Activated T-cell treated with anti-CD3 and anti-CD28 coated beads, Interleukin-2, amount 50 U/mL, for 48 hours (primary cell): ENCODE data around the gene IL10.
"Not testable (repeated sequence)": the region's sequence is repeated elsewhere in the genome, so short reads cannot be mapped to it uniquely, and the experiment has no call there.

Source experiments
- DNase-seq, 2 experiments: peaks; one replicate each; pipeline ENCODE4 v3.0.0-alpha.2; 2020

The IL10 gene

DNA sequence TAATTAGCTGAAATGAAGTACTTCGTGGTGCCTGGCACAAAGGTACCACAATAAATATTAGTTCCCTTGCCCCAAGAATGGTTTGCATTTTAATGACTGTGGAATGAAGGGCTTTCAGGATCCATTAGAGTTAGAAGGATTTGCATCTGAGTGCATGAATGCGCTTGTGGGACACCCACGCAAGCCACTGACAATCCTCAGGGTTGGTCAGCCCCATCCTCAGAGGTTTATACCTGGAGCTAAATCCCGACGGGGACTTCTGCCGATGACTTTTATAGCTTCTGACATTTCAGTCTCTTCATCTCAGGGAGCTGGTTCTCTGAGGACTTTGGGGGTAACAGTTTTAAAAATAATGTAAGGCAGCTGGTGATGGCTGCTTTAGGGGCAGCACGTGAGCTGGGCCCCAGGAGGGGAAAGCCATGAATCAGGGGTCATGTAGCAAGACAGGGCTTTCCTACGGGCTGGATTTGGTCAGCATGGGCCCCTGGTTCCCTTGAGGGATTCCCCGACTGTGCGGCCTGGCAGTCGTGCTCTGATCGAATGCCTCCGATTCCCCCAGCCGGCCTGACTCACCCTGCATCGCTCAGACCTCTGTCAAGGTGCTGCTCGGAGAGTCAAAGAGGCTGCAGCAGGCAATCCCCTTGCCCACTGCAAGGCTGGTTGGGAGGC is 20.8 kb upstream of the IL10 start:
- peak in 1 of 2 experiments; percentile 66 for DNase-seq

- no peak for DNase-seq
These were observed 18.4 kb upstream of the IL10 start for GRCh38 chr1:206790502-206791250.

DNA sequence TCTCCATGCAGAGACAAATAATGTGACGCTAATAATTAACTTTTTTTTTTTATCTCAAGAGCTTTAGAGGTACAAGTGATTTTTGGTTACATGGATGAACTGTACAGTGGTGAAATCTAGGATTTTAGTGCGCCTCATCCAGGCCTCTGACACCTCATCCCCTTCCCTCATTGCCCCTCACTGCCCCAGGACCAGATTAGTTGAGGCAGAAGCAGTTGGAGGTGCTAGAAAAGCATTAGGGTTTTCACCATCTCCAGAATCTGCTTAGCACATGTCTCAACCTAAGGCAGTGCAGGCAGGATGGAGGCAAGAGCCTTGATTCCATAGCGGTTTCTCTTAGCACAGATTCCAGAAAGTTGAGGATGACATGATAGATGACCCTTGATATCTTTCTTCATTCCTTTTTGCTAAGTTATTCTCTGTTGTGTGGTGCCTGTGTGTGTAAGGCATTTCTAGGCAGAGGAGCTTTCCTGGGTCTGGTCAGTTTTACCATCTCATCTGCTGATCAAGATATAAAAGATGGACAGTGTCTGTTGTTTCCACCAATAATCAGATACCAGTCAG is 16.3 kb upstream of the IL10 start:
- DNase-seq = no peak

- DNase-seq = no peak
These were observed 15.6 kb upstream of the IL10 start for GRCh38 chr1:206787891-206788290.

GRCh38 chr1:206786212-206786886 is 14.1 kb upstream of the IL10 start:
- DNase-seq = peak in 1 of 2 experiments; percentile 43

GRCh38 chr1:206785182-206785765 is 13.0 kb upstream of the IL10 start:
- peak; percentile 16 to 21 for DNase-seq

- DNase-seq = peak; percentile 93 to 95
These were observed 12.2 kb upstream of the IL10 start for GRCh38 chr1:206784471-206784903.

GRCh38 chr1:206783506-206783905 is 11.2 kb upstream of the IL10 start:
- peak in 1 of 2 experiments; percentile 34 for DNase-seq

DNA sequence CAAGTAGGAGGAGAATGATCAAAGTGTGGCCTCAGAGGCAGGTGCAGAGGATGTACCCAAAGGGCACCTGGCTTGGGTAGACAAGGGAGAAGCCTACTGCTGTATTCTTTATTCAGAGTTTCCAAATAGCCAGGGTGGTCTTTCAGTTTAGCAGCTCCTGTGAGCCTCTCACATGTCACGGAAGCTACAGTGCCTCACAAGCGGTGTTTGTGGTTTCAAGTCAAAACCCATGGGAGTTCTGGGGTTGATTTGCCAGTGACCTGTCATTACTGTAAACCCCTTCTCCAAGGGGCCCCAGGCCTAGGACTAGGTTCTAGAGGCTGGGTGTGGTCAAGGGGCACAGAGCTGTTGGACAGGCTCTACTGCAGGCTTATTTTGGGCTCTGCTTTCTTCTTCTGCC is 10.2 kb upstream of the IL10 start:
- peak in 1 of 2 experiments; percentile 56 for DNase-seq

DNA sequence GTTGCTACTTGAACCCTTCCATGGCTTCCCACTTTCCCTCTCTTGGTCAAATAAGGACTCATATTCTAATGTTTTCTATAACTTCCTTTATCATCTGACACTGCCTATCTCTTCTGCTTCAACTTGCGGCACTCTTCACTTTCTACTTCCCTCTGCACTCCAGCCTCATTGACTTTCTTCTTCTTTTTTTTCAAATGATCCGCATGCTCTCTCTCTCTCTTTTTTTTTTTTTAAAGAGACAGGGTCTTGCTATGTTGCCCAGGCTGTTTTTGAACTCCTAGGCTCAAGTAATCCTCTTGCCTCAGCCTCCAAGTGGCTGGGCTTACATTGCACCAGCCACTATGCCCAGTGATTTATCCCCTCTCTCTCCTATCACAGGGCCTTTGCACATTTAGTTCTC is 7.3 kb upstream of the IL10 start:
- DNase-seq = no peak

DNA sequence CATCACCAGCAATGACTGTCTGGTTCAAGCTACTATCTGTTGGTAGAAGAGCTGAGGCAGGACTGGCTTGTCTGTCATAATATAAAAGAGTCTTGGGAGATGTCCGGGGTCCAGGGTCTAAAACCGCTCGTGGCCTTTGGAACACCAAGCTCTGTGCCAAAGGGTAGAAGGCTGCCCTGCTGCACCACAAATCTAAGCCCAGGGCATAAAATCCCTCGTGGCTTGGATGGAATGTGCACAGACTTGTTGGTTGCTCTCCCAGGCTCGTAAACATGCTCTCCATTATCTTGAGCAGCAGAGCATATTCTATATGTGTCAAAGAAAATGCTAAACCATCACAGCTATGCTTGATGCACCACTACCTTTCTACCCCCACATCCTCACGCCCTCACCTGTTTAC is 6.6 kb upstream of the IL10 start:
- DNase-seq = not testable (repeated sequence)

- no peak for DNase-seq
These were observed 5.7 kb upstream of the IL10 start for GRCh38 chr1:206778031-206778430.

DNA sequence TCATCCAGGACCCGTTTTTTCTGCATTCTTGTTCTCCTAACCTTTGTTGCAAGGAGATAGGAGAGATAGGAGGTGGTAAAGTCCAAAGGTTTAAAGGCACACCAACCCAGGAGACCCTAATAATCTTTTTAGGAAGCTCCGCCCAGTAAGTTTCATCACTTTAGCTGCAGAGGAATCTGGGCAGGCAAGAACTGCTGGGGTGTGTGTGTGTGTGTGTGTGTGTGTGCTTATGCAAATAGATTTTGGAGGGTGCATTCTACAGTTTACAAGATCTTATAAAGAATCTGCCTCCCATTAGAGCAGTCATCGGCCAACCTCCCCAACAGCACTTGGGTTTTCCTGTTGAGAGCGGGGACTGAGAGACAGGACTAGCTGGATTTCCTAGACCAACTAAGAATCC is 3.9 kb upstream of the IL10 start:
- DNase-seq = no peak

GRCh38 chr1:206774093-206774492 is 1.8 kb upstream of the IL10 start:
- DNase-seq = no peak

GRCh38 chr1:206771338-206771692 is 979 bp downstream of the IL10 start:
- DNase-seq = no peak

GRCh38 chr1:206770531-206771337 is 1.6 kb downstream of the IL10 start, which contains the start of gene IL19:
TSS of gene IL19 (plus strand) at chr1:206770773. CDS start at chr1:206836663, 65,890 bp downstream.
- DNase-seq = no peak

DNA sequence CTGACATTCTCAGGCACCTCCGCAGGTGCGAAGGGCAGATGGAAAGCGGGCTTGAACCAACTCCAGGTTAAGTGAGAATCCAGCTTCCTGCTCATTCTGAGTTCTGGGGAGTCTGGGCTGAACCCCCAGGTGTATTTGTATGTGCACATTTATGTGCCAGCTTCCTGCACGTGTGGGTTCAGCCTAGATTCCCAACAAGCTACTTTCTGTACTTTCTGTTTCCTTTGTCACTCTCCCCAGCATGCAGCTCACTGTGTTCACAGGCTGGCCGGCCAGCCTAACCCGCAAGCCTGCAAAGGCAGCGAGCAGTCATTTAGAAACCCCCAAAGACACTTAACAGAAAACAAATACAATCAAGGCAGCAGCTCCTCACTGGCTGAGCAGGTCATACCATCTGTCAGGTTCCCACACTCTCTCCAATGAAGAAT is 3.0 kb downstream of the IL10 start:
- peak; percentile 76 to 80 for DNase-seq

DNA sequence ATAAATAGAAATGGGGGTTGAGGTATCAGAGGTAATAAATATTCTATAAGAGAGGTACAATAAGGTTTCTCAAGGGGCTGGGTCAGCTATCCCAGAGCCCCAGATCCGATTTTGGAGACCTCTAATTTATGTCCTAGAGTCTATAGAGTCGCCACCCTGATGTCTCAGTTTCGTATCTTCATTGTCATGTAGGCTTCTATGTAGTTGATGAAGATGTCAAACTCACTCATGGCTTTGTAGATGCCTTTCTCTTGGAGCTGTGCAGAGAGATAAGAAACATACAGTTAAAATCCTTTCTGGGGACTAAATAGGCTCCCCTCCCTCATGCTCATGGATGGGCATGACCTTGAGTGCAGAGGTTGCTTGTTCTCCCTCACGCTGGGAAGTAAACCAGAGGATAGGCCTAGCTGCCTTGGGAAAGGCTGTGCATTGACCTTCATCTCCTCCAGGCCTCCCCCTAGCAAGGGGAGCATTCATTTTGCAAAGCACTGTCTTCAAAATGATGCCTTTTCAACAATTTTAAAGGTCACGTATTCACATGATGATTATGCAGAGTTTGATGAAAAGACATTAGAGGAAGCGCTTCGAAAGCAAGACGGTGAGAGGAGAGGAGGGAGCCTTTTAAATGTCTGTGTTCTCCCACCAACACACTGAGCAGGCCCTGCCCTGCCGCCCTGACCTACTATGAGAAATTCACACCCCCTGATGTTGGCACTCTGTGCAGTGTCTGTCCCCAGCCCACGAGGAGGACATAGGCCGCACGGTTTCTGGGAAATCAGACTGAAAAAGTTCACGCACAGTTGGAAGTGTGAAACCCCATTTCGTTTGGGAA is 3.6 kb downstream of the IL10 start:
- no peak for DNase-seq

- DNase-seq = peak; percentile 79 to 81
These were observed 5.9 kb downstream of the IL10 start for GRCh38 chr1:206766251-206766856.

DNA sequence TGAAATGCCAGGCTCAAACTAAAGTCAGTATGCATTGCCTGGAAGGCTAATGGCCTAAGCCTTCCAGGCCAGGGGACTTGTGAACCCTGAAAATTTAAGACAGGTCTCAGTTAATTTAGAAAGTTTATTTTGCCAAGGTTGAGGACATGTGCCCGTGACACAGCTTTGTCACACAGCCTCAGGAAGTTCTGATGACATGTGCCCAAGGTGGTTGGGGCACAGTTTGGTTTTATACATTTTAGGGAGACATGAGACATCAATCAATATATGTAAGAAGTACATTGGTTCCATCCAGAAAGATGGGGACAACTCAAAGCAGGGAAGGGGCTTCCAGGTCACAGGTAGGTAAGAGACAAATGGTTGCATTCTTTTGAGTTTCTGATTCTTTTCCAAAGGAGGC is 6.5 kb downstream of the IL10 start:
- not testable (repeated sequence) for DNase-seq
